ENCODE data around the gene SLC38A7. TPM values are rescaled to one million over a fixed set of nuclear protein-coding genes. Genes with fewer than 3 reads are reported as not detected.

Gene SLC38A7
- total and polyA plus RNA-seq, 2 donors (not counting 1 experiment from before 2014, with no cell fraction given), result 8.3 to 23.9 TPM

- intact Hi-C loops (cut with micrococcal nuclease), result no loop called here
- H3K4me3 Mint-ChIP-seq, result no peak overlapping the region
- H3K27ac Mint-ChIP-seq, result no peak overlapping the region
Measured at GRCh38 chr16:58652741-58653140, 31.8 kb downstream of the SLC38A7 start.

GRCh38 chr16:58651965-58652348, 32.6 kb downstream of the SLC38A7 start:
- Mint-ChIP-seq H3K4me3 (no peak overlapping the region), H3K4me1 (peaks cover 4% of the 10 kb centered on the region), H3K9me3 (ENCODE audit: insufficient read depth) (no peaks in the 10 kb centered on the region), H3K27ac (no peak overlapping the region), H3K27me3 (peaks cover 6% of the 10 kb centered on the region)
- CTCF ChIA-PET, result interaction anchor here (1.5 kb wide), 1 partner anchor 9 kb away, joined by 3 read pairs; no protein-coding TSS in a partner anchor
- H3K36me3 ChIP-seq (replicated peaks in 1 of 2; ENCODE audit: control extremely low read depth in 1 of 2, control insufficient read depth in 1 of 2, extremely low read depth in 1 of 2, insufficient read depth in 2 of 2, low read length in 1 of 2), result no peaks in the 10 kb centered on the region
- DNase-seq (no peak), ATAC-seq (ENCODE audit: low read depth) (no peak)
- H3K4me3 ChIP-seq (ENCODE audit: control extremely low read depth in 1 of 5, extremely low read depth in 1 of 5, insufficient read depth in 1 of 5, low read depth in 2 of 5, low read length in 4 of 5), result no peak overlapping the region
- POLR2A ChIA-PET, result no interaction called here
- no peak overlapping the region for H3K4me2 ChIP-seq (replicated peaks; ENCODE audit: low read depth, low read length, poor library complexity, severe bottlenecking)
- TF ChIP-seq EZH2 (IDR thresholded peaks at IDR 0.05; ENCODE audit: borderline replicate concordance, insufficient read depth, low read depth, low read length, poor library complexity, severe bottlenecking) (no peak), CTCF (IDR thresholded peaks at IDR 0.05) (no peak)
- H3K4me1 ChIP-seq (ENCODE audit: control insufficient read depth in 2 of 2, insufficient read depth in 2 of 2, low read length in 2 of 2), result no peaks in the 10 kb centered on the region
- H3K27ac ChIP-seq (ENCODE audit: low read length in 2 of 2), result no peak overlapping the region
- H3K79me2 ChIP-seq (ENCODE audit: control insufficient read depth, insufficient read depth, low read length), result no peaks in the 10 kb centered on the region
- no peaks in the 10 kb centered on the region for H3K27me3 ChIP-seq (replicated peaks in 1 of 4; ENCODE audit: control extremely low read depth in 1 of 4, control insufficient read depth in 3 of 4, insufficient read depth in 4 of 4, low read length in 3 of 4)
- intact Hi-C loops (cut with micrococcal nuclease), result no loop called here
- 96% methylated on average over 3 of the region's 3 CpGs for WGBS (ENCODE audit: insufficient coverage)
- no peak overlapping the region for H3K9ac ChIP-seq (ENCODE audit: low read length)
- no peak overlapping the region for H2AFZ ChIP-seq (ENCODE audit: insufficient read depth, low read depth, low read length, poor library complexity, severe bottlenecking)
- no peaks in the 10 kb centered on the region for H3K9me3 ChIP-seq (ENCODE audit: control extremely low read depth in 1 of 3, control insufficient read depth in 2 of 3, insufficient read depth in 1 of 3, low read length in 2 of 3)
- no peaks in the 10 kb centered on the region for H4K20me1 ChIP-seq (ENCODE audit: control insufficient read depth, insufficient read depth, low read length, poor library complexity, severe bottlenecking)

More at GRCh38 chr16:58652741-58653140, 31.8 kb downstream of the SLC38A7 start:
- WGBS (ENCODE audit: insufficient coverage), result 79% methylated on average over 3 of the region's 3 CpGs
- no peaks in the 10 kb centered on the region for H3K9me3 Mint-ChIP-seq (ENCODE audit: insufficient read depth)
- H4K20me1 ChIP-seq (ENCODE audit: control insufficient read depth, insufficient read depth, low read length, poor library complexity, severe bottlenecking), result no peaks in the 10 kb centered on the region
- H3K4me2 ChIP-seq (replicated peaks; ENCODE audit: low read depth, low read length, poor library complexity, severe bottlenecking), result no peak overlapping the region
- no peak overlapping the region for H3K4me3 ChIP-seq (ENCODE audit: control extremely low read depth in 1 of 5, extremely low read depth in 1 of 5, insufficient read depth in 1 of 5, low read depth in 2 of 5, low read length in 4 of 5)
- H3K4me1 Mint-ChIP-seq, result peaks cover 4% of the 10 kb centered on the region
- H2AFZ ChIP-seq (ENCODE audit: insufficient read depth, low read depth, low read length, poor library complexity, severe bottlenecking), result no peak overlapping the region
- H3K9me3 ChIP-seq (ENCODE audit: control extremely low read depth in 1 of 3, control insufficient read depth in 2 of 3, insufficient read depth in 1 of 3, low read length in 2 of 3), result no peaks in the 10 kb centered on the region
- H3K9ac ChIP-seq (ENCODE audit: low read length), result no peak overlapping the region
- H3K27me3 Mint-ChIP-seq, result peaks cover 6% of the 10 kb centered on the region
- DNase-seq, result no peak
- no peak overlapping the region for H3K27ac ChIP-seq (ENCODE audit: low read length in 2 of 2)
- H3K79me2 ChIP-seq (ENCODE audit: control insufficient read depth, insufficient read depth, low read length), result no peaks in the 10 kb centered on the region
- H3K27me3 ChIP-seq (replicated peaks in 1 of 4; ENCODE audit: control extremely low read depth in 1 of 4, control insufficient read depth in 3 of 4, insufficient read depth in 4 of 4, low read length in 3 of 4), result no peaks in the 10 kb centered on the region
- no peaks in the 10 kb centered on the region for H3K4me1 ChIP-seq (ENCODE audit: control insufficient read depth in 2 of 2, insufficient read depth in 2 of 2, low read length in 2 of 2)
- H3K36me3 ChIP-seq (replicated peaks in 1 of 2; ENCODE audit: control extremely low read depth in 1 of 2, control insufficient read depth in 1 of 2, extremely low read depth in 1 of 2, insufficient read depth in 2 of 2, low read length in 1 of 2), result no peaks in the 10 kb centered on the region
- ATAC-seq (ENCODE audit: low read depth), result no peak
- POLR2A ChIA-PET, result no interaction called here
- TF ChIP-seq CTCF (IDR thresholded peaks at IDR 0.05) (no peak), EZH2 (IDR thresholded peaks at IDR 0.05; ENCODE audit: borderline replicate concordance, insufficient read depth, low read depth, low read length, poor library complexity, severe bottlenecking) (no peak)
- CTCF ChIA-PET, result interaction anchor here (0.5 to 1.0 kb wide), 2 partner anchors 8 to 317 kb away, joined by 3 read pairs; no protein-coding TSS in a partner anchor

All from B cell (primary cell).